ENCODE data around the gene HOXB3.
"Not testable (repeated sequence)": the region's sequence is repeated elsewhere in the genome, so short reads cannot be mapped to it uniquely, and the experiment has no call there.

The HOXB3 gene

DNA sequence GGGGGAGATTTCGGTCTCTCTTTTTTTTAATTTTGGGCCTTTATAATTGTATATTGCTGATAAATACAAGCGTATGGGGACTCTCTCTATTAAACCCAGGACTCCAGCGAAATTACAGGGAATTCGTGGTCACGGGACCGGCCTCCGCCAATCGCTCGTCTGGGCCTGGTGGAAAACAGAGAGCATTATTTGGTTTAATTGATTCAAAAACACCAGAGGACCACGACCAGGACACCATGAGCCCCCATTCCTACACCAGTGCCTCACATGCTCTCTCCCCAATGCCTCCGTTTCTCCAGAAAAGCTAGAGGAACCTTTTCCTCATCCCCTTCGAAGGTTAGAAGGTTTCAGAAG is 45.0 kb downstream of the HOXB3 start, which contains the start of gene HOXB2:
Gene HOXB2 (minus strand): TSS at position 88 of the 354 bp plus-strand sequence. CDS start 198 bp downstream, outside the sequence.
- no peak for DNase-seq (ENCODE audit: low read depth)

DNA sequence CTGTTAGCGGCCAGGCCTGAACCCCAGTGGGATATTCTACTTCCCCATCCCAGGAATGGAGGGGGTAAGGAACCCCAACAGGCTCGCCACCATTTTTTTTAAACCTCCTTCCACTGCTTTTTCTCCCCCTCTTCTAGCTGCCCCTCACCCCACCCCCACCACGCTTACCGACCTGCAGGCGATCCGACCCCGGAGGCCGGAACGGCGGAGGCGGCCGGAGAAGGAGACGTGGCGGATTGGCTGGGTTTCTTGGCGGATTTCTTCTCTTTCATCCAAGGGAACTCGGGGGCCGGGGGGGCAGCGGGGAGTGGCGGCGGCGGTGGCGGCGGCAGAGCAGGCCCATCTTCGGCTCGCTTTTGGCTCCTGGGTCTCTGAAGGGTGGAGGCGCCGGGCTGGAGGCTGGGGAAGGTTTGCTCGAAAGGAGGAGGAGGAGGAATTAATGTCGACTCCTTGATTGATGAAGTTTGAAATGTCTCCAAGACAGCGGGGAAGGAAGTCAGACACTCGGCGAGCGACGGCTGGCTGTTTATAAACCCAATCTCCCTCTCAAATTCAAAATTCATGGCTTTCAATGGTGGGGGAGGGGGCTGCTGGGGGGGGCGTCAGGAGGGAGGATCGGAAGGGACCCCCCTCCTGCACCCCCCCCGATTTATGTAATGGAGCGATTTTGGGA is 45.6 kb downstream of the HOXB3 start:
- no peak for DNase-seq (ENCODE audit: low read depth)

DNA sequence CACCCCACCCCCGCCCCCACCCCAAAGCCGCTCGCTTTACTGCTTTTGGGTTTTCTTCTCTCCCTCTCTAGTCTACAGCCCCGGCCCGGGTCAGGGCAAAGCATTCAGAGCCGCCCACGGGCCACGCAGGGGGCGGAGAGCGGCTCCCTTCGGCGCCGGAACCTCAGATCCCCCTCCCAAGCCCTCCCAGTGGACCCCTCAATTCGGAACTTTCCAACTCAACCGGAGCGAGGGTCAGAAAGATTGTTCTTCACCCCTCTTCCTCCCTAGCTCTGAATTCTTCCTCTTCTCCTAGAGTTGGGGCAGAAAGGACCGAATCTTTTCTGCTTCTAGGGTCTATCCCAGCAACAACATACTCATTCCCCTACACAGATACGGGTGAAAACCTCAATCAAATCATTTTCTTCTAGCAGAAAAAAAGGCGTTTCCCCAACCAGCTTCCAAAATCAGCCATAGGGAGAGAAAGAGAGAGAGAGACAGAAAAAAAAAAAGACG is 46.1 kb downstream of the HOXB3 start:
- no peak for DNase-seq (ENCODE audit: low read depth)

DNA sequence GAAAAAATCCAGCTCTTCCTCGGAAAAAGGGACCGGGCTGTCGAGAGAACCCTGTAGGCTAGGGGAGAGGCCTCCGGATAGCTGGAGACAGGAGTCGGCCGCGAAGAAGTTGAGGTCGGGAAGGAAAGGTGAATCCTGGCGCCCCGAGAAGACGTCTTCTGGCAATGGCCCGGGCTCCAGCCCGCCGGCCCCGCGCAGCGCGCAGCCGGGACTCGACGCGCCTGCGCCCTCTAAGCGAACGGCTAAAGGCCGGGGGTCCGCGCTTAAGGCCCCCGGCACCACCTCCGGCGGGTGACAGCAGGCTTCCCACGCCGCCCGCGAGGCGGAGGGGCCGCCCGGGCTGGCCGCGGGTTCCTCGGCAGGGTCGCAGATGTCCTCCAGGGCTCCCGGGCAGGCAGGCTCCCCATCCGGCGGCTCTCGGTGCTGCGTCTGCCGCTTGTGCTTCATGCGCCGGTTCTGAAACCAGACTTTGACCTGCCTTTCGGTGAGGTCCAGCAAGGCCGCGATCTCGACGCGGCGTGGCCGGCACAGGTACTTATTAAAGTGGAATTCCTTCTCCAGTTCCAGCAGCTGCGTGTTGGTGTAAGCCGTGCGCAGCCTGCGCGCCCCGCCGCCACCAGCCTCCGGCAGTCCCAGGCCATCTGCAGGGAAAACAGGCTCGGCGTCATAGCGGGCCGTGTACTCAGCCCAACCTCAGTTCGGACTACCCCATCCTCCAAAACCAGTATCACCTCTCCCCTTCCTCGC is 46.8 kb downstream of the HOXB3 start:
- DNase-seq (ENCODE audit: low read depth): no peak

DNA sequence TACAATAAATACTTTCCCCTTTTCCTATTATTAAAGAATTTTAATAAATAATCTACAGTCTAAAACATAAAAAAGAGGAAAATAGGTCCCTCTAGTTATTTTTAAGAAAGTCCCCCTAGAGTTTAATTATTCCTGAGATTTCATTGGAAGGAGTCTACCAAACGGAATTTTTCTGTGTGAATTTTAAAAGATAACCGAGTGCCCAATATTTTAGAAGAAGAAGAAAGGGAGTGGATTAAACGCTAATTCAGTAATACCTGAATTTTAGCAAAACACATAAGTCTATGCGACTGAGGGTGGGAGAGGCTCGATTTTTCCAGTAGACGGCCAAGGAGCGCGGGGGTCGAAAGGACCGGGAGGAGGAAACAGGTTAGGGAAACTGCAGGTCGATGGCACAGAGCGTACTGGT is 47.3 kb downstream of the HOXB3 start:
- no peak for DNase-seq (ENCODE audit: low read depth)

DNA sequence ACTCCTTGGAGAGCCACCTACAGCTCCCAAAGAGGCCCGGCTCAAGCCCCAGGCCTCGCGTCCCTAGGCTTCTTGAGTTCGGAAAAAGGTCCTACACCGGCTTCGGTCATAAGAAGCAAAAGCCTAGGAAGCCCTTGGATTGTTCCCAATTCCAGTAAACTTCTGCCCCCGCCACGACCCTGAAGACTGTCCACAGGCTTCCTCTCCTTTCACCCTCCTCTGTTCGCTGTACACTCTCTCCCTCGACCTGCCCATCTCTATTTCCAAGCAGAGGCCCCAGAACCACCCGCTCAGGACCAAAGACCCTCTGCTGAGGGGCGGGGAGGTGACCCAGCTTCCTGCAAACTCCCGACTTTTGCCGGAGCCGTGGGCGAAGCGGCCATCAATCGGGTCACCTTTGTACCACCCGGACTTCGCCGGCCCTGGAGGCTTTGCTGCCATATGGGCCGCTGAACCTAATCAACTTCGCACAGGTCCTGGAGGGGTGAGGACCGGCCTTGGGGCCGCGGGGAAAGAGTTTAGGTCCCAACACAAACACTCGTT is 47.9 kb downstream of the HOXB3 start:
- DNase-seq (ENCODE audit: low read depth): no peak

DNA sequence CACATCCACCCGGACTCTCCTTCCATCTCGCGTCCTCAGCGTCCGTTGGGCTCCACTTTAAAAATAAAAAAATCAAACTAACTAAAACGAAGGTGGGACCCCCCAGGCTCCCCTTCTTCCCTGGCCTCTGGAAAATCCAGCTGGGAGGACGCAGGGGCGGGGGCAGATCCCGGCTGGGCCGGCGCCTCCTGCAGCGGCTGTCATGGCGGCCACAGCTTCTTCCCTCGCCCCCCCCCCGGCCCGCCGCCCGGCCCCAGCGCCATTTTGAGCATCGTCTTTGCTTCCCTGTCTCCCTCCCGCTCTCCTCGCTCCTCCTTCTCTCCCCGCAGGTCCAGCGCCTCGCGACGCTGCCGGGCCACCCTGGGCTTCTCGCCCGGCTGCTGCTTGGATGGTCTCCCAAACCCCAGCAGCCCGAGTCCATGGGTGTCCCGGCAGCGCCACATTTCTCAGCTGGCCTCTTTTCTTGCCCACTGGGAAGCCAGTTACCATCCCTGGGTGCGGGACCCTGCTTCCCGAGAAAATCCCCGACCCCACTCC is 48.4 kb downstream of the HOXB3 start:
- no peak for DNase-seq (ENCODE audit: low read depth)

DNA sequence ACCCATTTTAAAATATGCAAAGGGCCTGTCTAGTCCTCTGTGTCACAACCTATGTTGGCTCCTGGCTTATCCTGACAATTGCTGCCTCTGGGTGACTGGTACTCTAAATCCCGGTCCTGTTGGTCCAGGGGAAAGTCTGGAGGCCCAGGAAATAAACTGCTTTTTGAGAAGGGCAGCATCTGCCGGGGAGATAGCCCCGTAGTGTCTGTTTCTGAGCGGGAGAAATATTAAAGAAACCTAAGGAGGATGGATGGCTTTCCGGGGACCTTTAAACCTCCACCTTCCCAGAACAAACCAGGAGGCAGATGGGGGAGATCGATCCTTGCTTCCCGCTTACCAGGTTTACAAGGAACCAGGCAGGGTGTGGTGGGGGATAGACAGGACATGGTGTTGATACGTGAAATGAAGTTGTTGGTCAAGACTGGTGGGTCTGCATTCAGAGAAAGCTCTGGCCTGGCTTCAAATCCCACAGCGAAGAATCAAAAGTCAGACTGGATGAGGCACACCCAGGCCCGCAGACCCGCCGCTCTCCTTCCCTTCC is 48.9 kb downstream of the HOXB3 start:
- DNase-seq (ENCODE audit: low read depth): no peak

DNA sequence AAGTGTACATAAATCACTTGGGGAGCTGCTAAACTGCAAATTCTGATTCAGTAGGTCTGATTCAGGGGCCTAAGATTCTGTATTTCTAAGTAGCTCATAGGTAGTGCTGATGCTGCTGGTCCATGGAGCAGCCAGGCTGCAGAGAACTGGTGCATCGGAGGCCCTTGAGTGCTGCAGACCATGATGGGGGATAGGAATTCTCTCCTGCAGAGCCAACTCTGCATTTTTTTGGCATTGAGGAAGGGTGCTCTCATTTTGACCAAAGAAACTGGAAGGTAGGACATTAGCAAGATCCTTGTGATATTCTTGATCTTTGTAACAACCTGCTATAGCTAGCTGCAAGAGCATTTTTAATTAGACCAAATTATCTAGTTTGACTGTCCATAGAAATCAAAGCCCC is 49.8 kb downstream of the HOXB3 start:
- no peak for DNase-seq (ENCODE audit: low read depth)

DNA sequence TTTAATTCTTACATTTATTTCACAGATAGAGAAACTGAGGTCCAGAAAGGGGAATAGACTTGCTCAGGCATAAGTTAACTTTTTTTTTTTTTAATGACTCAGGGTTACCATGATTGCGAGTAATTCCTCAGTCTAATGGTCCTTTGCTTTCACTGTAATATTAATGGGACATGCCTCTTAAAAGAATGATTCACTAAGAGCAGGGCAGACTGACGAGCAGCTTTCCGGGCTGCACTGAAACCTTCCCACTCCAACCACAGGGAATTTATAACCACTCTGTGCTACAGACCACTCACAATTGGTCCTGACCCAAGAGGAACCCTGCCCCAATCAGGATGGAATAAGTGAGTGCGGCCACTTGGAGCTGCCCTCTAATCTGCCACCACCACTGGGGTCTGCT is 50.9 kb downstream of the HOXB3 start:
- DNase-seq (ENCODE audit: low read depth): no peak

DNA sequence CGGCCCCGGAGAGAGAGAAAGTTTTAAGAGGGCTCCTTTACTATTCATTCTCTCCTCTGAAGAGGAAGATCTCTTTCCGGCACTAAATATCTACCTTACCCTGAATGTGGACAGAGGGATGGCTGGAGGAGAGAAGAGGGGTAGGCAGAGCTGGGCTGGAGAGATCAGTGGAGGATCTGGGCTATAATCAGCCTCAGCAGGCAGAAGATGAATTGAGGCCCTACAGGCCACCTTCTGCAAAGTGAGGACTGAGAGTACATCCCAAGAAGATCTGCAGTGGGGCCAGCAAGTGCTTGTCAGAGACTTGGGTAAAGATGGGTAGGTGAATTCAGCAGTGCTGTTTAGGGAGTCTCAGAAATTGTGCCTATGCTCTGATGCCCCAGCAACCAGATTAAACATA is 52.7 kb downstream of the HOXB3 start:
- DNase-seq (ENCODE audit: low read depth): no peak

DNA sequence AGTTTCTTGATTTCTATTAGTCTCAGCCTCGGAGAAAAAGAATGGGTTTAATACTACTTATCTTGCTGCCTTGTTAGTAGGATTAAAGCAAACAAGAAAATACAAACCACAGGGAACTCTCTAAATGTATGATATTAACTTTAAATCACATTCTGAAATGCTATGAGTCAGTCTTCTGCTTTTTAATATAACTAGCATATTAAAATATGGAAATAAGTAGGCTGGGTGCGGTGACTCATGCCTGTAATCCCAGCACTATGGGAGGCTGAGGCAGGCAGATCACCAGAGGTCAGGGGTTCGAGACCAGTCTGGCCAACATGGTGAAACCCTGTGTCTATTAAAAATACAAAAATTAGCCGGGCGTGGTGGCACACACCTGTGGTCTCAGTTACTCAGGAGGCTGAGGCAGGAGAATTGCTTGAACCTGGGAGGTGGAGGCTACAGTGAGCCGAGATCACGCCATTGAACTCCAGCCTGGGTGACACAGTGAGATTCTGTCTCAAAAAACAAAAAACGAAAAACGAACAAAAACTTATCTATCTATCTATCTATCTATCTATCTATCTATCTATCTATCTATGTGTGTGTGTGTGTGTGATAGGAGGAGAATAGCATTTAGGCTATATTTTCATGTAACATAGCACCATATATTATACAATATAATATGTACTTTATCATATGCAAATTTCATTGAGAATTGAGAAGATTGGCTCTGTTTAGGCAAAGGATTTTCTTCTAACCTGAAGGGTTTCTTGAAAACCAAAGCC is 54.1 kb downstream of the HOXB3 start:
- DNase-seq (ENCODE audit: low read depth): not testable (repeated sequence)

DNA sequence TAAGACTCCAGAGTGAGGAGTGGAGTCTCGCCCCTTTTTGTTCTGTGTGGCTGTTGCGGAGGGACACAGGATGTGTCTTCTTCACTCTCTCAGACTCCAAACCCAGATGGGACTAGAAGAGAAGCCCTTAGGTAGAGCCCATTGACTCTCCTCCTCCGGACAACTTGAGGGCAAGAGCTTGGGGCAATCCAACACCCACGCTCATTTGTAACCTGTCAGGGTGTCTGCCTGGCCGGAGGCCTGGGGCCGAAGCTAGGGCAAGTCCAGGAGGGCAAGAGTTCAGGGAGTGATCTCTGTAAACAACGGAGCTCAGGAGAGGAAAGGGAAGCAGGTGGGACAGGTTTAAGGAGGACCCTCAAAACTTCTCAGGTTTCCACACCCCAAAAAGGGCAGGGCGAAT is 57.8 kb downstream of the HOXB3 start:
- DNase-seq (ENCODE audit: low read depth): no peak

DNA sequence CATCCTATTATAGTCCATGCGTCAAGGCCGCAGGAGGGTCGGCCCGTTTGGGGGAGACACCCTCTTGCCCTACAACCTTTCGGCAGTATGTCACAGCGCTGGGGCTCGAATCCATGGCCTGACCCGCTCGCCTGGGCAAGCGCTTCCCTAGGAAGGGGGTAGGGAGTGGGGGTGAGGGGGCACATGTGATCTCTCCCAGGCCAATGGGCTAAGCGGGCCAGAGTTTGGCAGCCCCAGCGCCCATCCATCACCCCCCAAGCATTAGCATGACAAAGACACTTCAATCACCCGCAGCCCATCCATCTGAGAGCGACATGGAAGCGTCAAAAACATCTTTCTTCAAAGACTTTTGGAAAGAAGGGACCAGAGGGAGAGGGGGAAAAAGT is 59.2 kb downstream of the HOXB3 start, which contains the start of gene HOXB1:
Gene HOXB1 (minus strand): TSS at position 125 of the 386 bp plus-strand sequence. CDS start 107 bp downstream, at position 18.
- no peak for DNase-seq (ENCODE audit: low read depth)

DNA sequence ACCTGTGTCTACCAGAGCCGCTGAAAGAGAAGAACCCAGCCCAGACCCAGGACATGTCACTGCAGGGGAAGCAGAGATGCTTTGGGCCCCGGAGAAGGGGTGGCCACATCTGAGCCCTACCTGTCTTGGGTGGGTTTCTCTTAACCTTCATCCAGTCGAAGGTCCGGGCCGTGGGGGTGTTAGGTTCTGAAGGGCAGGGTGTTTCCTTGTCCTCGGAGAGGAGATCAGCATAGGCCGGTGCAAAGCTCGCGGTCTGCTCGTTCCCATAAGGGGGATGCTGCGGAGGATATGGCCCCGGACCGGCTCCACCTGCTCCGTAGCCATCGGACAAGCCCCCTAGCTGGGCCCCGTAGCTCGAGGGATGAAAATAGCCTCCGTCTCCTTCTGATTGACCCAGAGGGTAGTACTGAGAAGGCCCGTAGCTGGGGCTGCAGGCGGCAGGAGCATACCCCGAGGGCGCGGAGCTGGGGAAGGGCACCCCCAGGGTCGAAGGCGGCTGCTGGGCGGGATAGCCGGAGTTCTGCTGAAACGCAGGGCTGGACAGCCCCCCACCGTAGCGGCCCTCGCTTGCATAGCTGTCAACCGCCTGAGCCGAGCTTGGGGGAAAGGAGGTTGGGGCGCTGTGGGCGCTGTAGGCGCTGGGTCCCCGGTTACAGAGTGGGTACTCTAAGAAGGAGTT is 59.7 kb downstream of the HOXB3 start:
- no peak for DNase-seq (ENCODE audit: low read depth)

DNA sequence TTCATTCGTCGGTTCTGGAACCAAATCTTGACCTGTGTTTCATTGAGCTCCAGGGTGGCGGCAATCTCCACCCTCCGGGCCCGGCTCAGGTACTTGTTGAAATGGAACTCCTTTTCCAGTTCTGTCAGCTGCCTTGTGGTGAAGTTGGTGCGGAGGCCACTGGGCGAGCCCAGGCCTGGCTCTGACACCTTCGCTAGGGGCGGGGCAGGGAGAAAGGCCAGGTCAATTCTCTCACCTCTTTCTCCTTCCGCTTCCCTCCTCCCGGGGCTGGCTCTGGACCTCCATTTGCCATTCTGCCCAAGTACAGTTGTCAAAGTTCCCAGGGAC is 60.4 kb downstream of the HOXB3 start:
- no peak for DNase-seq (ENCODE audit: low read depth)

DNA sequence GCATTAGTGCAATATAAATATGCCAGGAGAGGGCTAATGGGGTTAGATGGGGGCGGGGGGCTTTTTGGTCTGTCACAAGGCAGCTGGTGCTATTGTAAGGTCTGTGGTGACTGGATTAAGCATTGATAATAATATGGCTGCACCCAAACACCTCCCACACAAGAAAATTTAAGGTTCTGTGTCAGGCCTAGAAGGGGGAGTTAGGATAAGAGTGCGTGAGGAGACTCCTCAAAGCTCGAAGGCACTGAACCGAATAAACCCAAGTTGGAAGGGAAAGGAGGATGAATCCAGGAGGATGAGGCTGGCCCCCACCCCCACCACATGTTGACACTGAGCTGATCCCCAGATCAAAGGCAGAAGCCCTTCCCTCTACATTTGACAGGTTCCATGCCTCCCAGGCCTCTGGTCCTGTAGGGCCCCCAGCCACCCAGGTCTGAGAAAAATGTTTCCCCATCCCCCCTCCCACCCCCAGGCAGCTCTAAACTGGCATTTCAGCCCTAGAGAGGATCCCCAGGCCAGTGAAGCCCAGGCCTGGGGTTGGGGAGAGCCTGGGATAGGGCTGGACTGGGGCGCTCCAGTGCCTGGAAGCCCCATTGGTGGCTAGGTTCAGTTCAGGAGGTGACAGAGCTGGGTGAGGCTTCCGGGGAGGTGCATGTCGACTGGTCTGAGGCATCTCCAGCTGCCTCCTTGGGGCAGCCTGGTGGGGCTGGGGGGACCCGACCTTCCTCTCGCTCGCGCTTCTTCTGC is 60.9 kb downstream of the HOXB3 start:
- DNase-seq (ENCODE audit: low read depth): no peak

DNA sequence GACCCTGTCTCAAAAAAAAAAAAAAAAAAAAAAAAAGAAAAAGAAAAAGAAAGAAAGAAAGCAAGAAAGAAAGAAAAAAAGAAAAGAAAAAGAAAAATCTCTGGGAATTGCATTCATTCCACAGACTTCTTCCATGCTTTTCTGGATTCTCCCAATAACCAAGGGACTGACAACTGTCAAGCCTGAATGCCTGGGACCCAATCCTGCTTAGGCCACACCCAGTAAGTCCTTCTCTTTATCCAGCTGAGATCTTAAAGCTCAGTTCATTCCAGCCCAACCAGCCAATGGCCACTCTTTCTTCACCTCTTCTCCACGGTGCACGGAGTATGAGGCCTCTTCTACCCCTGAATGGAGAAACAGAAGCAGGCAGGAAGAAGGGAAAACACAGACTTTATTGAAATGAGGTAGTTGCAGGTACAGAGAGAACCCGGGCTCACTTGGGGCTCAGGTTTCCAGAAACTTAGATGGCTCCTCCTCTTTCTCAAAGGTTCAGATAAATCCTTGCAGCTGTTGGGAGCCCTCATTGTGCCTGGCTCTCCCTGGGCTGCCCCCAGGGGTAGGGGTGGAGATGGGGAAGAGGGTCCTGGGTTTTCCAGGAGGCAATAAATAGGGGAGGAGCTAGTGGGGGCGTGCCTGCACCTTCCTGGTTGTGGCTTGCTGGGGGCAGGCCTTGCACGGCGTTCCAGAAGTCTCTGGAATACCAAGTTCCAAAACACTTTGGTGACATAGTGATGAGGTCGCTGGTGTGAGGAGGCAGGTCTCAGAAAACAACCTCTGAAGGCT is 61.7 kb downstream of the HOXB3 start:
- DNase-seq (ENCODE audit: low read depth): no peak

DNA sequence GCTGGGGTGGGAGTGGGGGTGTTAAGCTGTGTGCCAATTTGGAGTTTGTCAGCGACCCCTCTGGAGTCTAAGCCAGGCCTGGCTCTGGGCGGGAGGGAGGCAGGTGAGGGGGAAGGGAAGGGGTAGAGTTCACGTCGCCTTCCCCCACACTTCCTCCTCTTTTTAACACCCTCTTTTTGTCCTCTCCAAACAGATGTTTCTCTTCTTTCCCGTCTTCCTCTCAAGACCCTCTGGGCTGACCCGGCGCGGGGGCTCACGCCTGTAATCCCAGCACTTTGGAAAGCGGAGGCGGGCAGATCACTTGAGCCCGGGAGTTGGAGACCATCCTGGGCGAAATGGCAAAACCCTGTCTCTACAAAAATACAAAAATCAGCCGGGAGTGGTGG is 62.5 kb downstream of the HOXB3 start:
- DNase-seq (ENCODE audit: low read depth): no peak

Measured in stimulated activated CD8-positive, alpha-beta memory T cell treated with anti-CD3 and anti-CD28 coated beads, Interleukin-7, amount 100 ng/mL, for 24 hours (primary cell).